ENCODE data around the gene ADCK2.

The ADCK2 gene

GRCh38 chr7:140650367-140650766 is 22.4 kb upstream of the ADCK2 start:
- no peak overlapping the region for H3K27ac ChIP-seq
- TF ChIP-seq, protein P1, sequence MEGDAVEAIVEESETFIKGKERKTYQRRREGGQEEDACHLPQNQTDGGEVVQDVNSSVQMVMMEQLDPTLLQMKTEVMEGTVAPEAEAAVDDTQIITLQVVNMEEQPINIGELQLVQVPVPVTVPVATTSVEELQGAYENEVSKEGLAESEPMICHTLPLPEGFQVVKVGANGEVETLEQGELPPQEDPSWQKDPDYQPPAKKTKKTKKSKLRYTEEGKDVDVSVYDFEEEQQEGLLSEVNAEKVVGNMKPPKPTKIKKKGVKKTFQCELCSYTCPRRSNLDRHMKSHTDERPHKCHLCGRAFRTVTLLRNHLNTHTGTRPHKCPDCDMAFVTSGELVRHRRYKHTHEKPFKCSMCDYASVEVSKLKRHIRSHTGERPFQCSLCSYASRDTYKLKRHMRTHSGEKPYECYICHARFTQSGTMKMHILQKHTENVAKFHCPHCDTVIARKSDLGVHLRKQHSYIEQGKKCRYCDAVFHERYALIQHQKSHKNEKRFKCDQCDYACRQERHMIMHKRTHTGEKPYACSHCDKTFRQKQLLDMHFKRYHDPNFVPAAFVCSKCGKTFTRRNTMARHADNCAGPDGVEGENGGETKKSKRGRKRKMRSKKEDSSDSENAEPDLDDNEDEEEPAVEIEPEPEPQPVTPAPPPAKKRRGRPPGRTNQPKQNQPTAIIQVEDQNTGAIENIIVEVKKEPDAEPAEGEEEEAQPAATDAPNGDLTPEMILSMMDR (IDR thresholded peaks at IDR 0.05), result no peak
- no peak for TF ChIP-seq ZFX (IDR thresholded peaks at IDR 0.05; ENCODE audit: borderline replicate concordance)

GRCh38 chr7:140653319-140654108 is 19.2 kb upstream of the ADCK2 start:
- no peak for TF ChIP-seq ZFX (IDR thresholded peaks at IDR 0.05; ENCODE audit: borderline replicate concordance)
- TF ChIP-seq, protein P1 (IDR thresholded peaks at IDR 0.05), result peak; percentile 96
- no peak overlapping the region for H3K27ac ChIP-seq

DNA sequence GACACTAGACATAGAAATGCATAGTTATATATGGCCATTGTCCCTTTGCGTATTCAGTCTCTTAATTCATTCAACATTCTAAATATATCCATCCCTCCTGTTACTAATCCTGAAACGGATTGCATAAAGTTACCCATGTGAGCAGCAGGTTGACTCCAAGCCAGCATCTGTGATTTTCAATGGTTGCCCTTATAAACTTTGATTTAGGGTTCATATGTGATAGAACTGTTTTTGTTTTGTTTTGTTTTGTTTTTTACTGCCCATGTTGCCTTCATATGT is 18.7 kb upstream of the ADCK2 start:
- TF ChIP-seq ZFX (IDR thresholded peaks at IDR 0.05; ENCODE audit: borderline replicate concordance), result no peak
- TF ChIP-seq, protein P1 (IDR thresholded peaks at IDR 0.05), result no peak
- no peak overlapping the region for H3K27ac ChIP-seq

DNA sequence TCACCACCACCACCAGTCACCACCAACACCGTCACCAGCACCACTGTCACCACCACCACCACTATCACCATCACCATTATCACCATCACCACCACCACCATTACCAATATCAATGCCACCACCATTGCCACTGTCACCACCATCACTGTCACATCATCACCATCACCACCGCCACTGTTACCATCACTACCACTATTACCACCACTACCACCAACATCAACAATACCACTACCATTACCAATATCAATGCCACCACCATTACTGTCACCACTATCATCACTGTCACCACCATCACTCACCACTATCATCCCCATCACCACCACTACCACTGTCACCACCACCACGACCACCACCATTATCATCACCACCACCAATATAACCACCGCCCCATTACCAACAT is 18.1 kb upstream of the ADCK2 start:
- no peak for TF ChIP-seq ZFX (IDR thresholded peaks at IDR 0.05; ENCODE audit: borderline replicate concordance)
- TF ChIP-seq, protein P1 (IDR thresholded peaks at IDR 0.05), result no peak
- no peak overlapping the region for H3K27ac ChIP-seq

DNA sequence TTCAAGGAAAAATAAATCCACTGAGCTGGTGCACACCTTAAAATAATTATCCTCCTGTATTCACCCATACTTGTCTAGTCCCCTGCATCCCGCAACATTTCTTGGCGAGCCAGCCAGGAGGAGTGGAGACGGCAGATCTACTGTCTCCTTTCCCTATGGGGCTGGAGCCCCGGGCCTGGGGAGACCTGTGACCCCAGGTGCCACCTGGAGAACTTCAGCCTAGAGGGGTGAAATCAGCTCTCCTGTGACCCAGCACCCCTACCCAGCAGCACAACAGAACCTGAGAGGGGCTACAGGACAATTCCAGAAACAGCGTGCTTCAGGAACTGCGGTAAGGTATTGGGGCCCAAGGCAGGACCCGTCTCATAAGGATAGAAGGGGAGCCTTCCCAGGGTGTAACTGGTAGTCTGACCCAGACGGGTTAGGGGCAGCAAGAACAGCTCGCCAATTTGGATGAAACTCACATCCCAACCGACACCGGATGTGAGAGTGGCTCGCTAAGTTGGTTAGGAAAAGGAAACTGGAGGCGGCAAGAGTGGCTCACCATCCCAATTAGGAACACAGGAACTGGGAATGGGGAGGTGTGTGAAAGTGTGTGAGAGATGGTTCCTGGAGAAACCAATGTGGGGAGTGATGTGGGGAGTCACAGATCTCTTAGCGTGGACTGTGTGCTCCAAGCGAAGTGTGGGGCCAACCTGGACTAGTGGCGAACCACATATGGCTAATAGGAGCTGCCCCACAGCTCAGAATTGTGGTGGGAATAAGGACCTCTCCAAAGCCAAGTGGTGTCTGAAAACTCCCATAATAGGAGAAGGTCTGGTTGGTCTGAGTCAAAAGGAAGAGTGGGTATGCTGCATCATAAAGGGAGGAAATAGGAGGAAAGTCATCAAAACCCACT is 17.0 kb upstream of the ADCK2 start:
- no peak for TF ChIP-seq ZFX (IDR thresholded peaks at IDR 0.05; ENCODE audit: borderline replicate concordance)
- TF ChIP-seq, protein P1 (IDR thresholded peaks at IDR 0.05), result no peak
- H3K27ac ChIP-seq, result no peak overlapping the region

DNA sequence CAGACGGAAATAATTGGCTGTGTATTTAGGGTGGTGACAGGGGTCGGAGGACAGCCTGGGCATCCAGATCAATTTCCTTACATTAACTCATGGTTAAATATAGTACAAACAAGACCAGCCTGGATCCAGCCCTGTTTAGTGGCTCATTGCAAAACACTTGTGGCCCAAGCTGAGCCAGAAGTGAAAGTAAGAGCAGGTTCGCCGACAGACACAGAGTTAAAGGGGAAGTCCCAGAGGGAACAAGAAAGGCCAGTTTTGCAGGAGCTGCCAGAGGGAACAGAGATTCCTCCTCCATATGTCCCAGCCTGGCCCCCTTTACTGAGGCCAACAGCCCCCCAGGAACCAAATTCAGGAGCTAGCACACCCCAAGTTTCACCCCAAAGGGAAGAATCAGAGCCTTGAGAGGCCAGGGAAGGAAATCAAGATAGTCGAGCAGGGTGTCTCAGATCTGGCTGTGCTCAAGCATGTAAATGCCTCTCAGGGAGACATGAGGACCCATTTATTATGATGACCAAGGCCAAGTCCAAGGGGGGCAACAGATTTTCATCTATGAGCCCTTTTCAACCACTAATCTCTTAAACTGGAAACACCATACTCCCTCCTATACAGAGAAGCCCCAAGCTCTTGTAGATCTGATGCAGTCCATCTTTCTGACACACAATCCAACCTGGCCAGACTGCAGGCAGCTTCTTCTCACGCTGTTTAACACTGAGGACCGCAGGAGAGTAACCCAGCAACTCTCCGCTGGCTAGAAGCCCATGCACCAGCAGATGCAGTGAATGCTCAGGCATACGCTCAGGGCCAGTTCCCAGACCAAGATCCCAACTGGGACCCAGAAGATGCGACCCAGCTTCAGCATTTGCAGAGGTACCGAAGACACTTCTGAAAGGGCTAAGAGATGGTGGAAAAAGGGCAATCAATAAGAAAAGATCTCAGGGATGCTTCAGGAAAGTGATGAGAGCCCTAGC is 15.9 kb upstream of the ADCK2 start:
- no peak overlapping the region for H3K27ac ChIP-seq
- no peak for TF ChIP-seq ZFX (IDR thresholded peaks at IDR 0.05; ENCODE audit: borderline replicate concordance)
- TF ChIP-seq, protein P1 (IDR thresholded peaks at IDR 0.05), result no peak

Data from 22Rv1 (cell line).